SK-N-SH treated with all-trans-retinoic acid at 6 μM for 48 hours (cell line): ENCODE results near the gene RGS12.

Source experiments
- BACH2 ChIP-seq: fragments of 250-450 bp; sonication (Bioruptor Pico); IDR thresholded peaks from 2 replicates; pipeline ENCODE4 v1.9.0; 2021; ENCODE audit warnings: mild to moderate bottlenecking, borderline replicate concordance
- CSRNP3 ChIP-seq: fragments of 250-450 bp; sonication (Bioruptor Pico); IDR thresholded peaks from 2 replicates; pipeline ENCODE4 v1.5.1; 2021; ENCODE audit warnings: mild to moderate bottlenecking, moderate library complexity
- GLIS3 ChIP-seq: fragments of 250-450 bp; sonication (Bioruptor Pico); IDR thresholded peaks from 2 replicates; pipeline ENCODE4 v1.5.0; 2020; ENCODE audit warnings: mild to moderate bottlenecking, moderate library complexity
- ZFP30 ChIP-seq: fragments of 450-650 bp; formaldehyde crosslinking; IDR thresholded peaks from 2 replicates; pipeline ENCODE4 v1.5.0; 2022; ENCODE audit warnings: mild to moderate bottlenecking, moderate library complexity
- ZNF565 ChIP-seq: fragments of 450-650 bp; formaldehyde crosslinking; conservative IDR thresholded peaks from 2 replicates; pipeline ENCODE4 v1.5.0; 2020; ENCODE audit warnings: low read depth, mild to moderate bottlenecking, moderate library complexity

- TF ChIP-seq CSRNP3 (CRISPR knock-in tag): no peak
- TF ChIP-seq BACH2 (CRISPR knock-in tag): no peak
- no peak for TF ChIP-seq GLIS3
- TF ChIP-seq ZFP30 (CRISPR knock-in tag): no peak
- TF ChIP-seq ZNF565: no peak
Observed at GRCh38 chr4:3269105-3269927, 23.5 kb upstream of the RGS12 start.
